NB4 (cell line): ENCODE data around the gene FBXW8.

Experiments used
- POLR2A ChIP-seq: IDR thresholded peaks from 2 replicates; pipeline ENCODE4 v1.6.1; 2011; ENCODE audit warnings: mild to moderate bottlenecking; ENCODE audit not compliant: insufficient read length; ENCODE audit errors: extremely low read depth
- TF ChIP-seq, protein P1 (sequence below): IDR thresholded peaks from one replicate; pipeline ENCODE4 v1.5.1; 2012; ENCODE audit warnings: low read depth, low read length
- TF ChIP-seq, protein P2 (sequence below): IDR thresholded peaks from 2 replicates; pipeline ENCODE4 v1.6.1; 2011; ENCODE audit warnings: low read depth, low read length

- TF ChIP-seq, protein P1, sequence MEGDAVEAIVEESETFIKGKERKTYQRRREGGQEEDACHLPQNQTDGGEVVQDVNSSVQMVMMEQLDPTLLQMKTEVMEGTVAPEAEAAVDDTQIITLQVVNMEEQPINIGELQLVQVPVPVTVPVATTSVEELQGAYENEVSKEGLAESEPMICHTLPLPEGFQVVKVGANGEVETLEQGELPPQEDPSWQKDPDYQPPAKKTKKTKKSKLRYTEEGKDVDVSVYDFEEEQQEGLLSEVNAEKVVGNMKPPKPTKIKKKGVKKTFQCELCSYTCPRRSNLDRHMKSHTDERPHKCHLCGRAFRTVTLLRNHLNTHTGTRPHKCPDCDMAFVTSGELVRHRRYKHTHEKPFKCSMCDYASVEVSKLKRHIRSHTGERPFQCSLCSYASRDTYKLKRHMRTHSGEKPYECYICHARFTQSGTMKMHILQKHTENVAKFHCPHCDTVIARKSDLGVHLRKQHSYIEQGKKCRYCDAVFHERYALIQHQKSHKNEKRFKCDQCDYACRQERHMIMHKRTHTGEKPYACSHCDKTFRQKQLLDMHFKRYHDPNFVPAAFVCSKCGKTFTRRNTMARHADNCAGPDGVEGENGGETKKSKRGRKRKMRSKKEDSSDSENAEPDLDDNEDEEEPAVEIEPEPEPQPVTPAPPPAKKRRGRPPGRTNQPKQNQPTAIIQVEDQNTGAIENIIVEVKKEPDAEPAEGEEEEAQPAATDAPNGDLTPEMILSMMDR: no peak
- no peak for TF ChIP-seq POLR2A
- TF ChIP-seq, protein P2, sequence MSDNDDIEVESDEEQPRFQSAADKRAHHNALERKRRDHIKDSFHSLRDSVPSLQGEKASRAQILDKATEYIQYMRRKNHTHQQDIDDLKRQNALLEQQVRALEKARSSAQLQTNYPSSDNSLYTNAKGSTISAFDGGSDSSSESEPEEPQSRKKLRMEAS: no peak
Observed at GRCh38 chr12:117005417-117006046, 94.8 kb downstream of the FBXW8 start.
